Smooth muscle cell (in vitro differentiated cells): ENCODE data around the gene METTL14. TPM values are rescaled to one million over a fixed set of nuclear protein-coding genes. Genes with fewer than 3 reads are reported as not detected.

Source experiments
- DNase-seq: peaks from one replicate; lab custom pipeline; 2025; ENCODE audit not compliant: unreplicated experiment; lab: John Stamatoyannopoulos, UW
- H2AFZ ChIP-seq: fragments of 200-600 bp; sonication (generic); 2 replicates; pipeline ENCODE4 v1.6.0; 2016; ENCODE audit warnings: antibody characterized with exemption, low read depth, mild to moderate bottlenecking
- H3F3A ChIP-seq: fragments of 200-600 bp; sonication (generic); 2 replicates; pipeline ENCODE4 v1.6.0; 2017; ENCODE audit warnings: antibody characterized with exemption, low read depth
- H3K27ac ChIP-seq: fragments of 200-600 bp; sonication (generic); 2 replicates; pipeline ENCODE4 v1.5.1; 2016; ENCODE audit warnings: low read depth, mild to moderate bottlenecking
- H3K27me3 ChIP-seq: fragments of 200-600 bp; sonication (generic); 2 replicates; pipeline ENCODE4 v1.6.1; 2016; ENCODE audit warnings: low read depth, mild to moderate bottlenecking
- H3K36me3 ChIP-seq: fragments of 200-600 bp; sonication (generic); 2 replicates; pipeline ENCODE4 v1.5.1; 2016; ENCODE audit warnings: low read depth
- H3K4me1 ChIP-seq: fragments of 200-600 bp; sonication (generic); 2 replicates; pipeline ENCODE4 v1.5.1; 2016; ENCODE audit warnings: low read depth
- H3K4me2 ChIP-seq: fragments of 200-600 bp; sonication (generic); 2 replicates; pipeline ENCODE4 v1.6.0; 2016; ENCODE audit warnings: mild to moderate bottlenecking
- H3K4me3 ChIP-seq: fragments of 200-600 bp; sonication (generic); 2 replicates; pipeline ENCODE4 v1.5.1; 2016; ENCODE audit warnings: mild to moderate bottlenecking
- H3K79me2 ChIP-seq: fragments of 200-600 bp; sonication (generic); 2 replicates; pipeline ENCODE4 v1.6.0; 2016; ENCODE audit warnings: low read depth, mild to moderate bottlenecking
- H3K9ac ChIP-seq: fragments of 200-600 bp; sonication (generic); 2 replicates; pipeline ENCODE4 v1.6.0; 2016; ENCODE audit warnings: low read depth
- H3K9me3 ChIP-seq: fragments of 200-600 bp; sonication (generic); replicated peaks from 2 replicates; pipeline ENCODE4 v1.5.1; 2016; ENCODE audit warnings: low read depth
- H4K20me1 ChIP-seq: fragments of 200-600 bp; sonication (generic); 2 replicates; pipeline ENCODE4 v1.6.0; 2016; ENCODE audit warnings: low read depth
- WGBS: methylation state at CpG from one replicate; pipeline ENCODE4 v1.1.7; 2016; ENCODE audit warnings: low lambda C conversion rate; 5-methylcytosine and 5-hydroxymethylcytosine counted together
- polyA plus RNA-seq: library from polyadenylated mRNA; unstranded; fragments of >200 nt; fragmentation: Nextera tagmentation; extraction: Ambion mirVana; gene quantifications from 2 replicates; pipeline ENCODE4 v1.2.1, GENCODE V29; 2016
- total RNA-seq: library from RNA; depleted of rRNA; stranded (reverse); fragments of >200 nt; gene quantifications from 2 replicates; pipeline ENCODE4 v1.2.3, GENCODE V29; 2014
- TF ChIP-seq, protein P1 (sequence below): fragments of 200-600 bp; sonication (generic); IDR thresholded peaks from 2 replicates; pipeline ENCODE4 v1.5.1; 2017; ENCODE audit warnings: borderline replicate concordance, mild to moderate bottlenecking, antibody characterized with exemption; ENCODE audit not compliant: insufficient read depth, poor library complexity, severe bottlenecking

METTL14 gene
- total and polyA plus RNA-seq, 2 experiments from 2014 or later, result 22.4 to 31.8 TPM

- peaks cover 26% of the 10 kb centered on the region for H3F3A ChIP-seq
- peaks cover 3% of the 10 kb centered on the region for H3K79me2 ChIP-seq
- 67% methylated on average over 6 of the region's 6 CpGs for WGBS
- H3K36me3 ChIP-seq, result peaks cover 53% of the 10 kb centered on the region
- TF ChIP-seq, protein P1, sequence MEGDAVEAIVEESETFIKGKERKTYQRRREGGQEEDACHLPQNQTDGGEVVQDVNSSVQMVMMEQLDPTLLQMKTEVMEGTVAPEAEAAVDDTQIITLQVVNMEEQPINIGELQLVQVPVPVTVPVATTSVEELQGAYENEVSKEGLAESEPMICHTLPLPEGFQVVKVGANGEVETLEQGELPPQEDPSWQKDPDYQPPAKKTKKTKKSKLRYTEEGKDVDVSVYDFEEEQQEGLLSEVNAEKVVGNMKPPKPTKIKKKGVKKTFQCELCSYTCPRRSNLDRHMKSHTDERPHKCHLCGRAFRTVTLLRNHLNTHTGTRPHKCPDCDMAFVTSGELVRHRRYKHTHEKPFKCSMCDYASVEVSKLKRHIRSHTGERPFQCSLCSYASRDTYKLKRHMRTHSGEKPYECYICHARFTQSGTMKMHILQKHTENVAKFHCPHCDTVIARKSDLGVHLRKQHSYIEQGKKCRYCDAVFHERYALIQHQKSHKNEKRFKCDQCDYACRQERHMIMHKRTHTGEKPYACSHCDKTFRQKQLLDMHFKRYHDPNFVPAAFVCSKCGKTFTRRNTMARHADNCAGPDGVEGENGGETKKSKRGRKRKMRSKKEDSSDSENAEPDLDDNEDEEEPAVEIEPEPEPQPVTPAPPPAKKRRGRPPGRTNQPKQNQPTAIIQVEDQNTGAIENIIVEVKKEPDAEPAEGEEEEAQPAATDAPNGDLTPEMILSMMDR, result no peak
- no peak overlapping the region for H3K4me3 ChIP-seq
- peak overlapping the region; percentile 82 for H3K27ac ChIP-seq
- DNase-seq, result no peak
- H4K20me1 ChIP-seq, result peaks cover 85% of the 10 kb centered on the region
- H3K4me1 ChIP-seq, result no peaks in the 10 kb centered on the region
- H3K4me2 ChIP-seq, result no peak overlapping the region
- H2AFZ ChIP-seq, result no peak overlapping the region
- H3K9ac ChIP-seq, result no peak overlapping the region
- no peaks in the 10 kb centered on the region for H3K9me3 ChIP-seq
- no peaks in the 10 kb centered on the region for H3K27me3 ChIP-seq
These were observed 56.2 kb downstream of the METTL14 start for GRCh38 chr4:118741301-118741855.

- Histone ChIP-seq H3K27me3 (no peaks in the 10 kb centered on the region), H3K4me3 (no peak overlapping the region), H3K9me3 (no peaks in the 10 kb centered on the region), H3F3A (peaks cover 33% of the 10 kb centered on the region), H3K4me1 (no peaks in the 10 kb centered on the region), H4K20me1 (peaks cover 85% of the 10 kb centered on the region), H3K9ac (no peak overlapping the region), H3K4me2 (no peak overlapping the region), H2AFZ (no peak overlapping the region), H3K27ac (peak overlapping the region; percentile 82), H3K79me2 (no peaks in the 10 kb centered on the region), H3K36me3 (peaks cover 47% of the 10 kb centered on the region)
- TF ChIP-seq, protein P1, result no peak
- no peak for DNase-seq
These were observed 56.9 kb downstream of the METTL14 start for GRCh38 chr4:118742050-118742449.

GRCh38 chr4:118743867-118744266 is 58.7 kb downstream of the METTL14 start:
- WGBS, result 37% methylated on average over 4 of the region's 4 CpGs
- Histone ChIP-seq H3K4me1 (no peaks in the 10 kb centered on the region), H3K9me3 (no peaks in the 10 kb centered on the region), H4K20me1 (peaks cover 86% of the 10 kb centered on the region), H3K9ac (peak overlapping the region; percentile 59), H3K27ac (peak overlapping the region; percentile 82), H3K27me3 (no peaks in the 10 kb centered on the region), H3K4me2 (no peak overlapping the region), H3K4me3 (no peak overlapping the region), H3K79me2 (no peaks in the 10 kb centered on the region), H3K36me3 (peaks cover 40% of the 10 kb centered on the region), H3F3A (peaks cover 35% of the 10 kb centered on the region), H2AFZ (no peak overlapping the region)
- no peak for DNase-seq
- TF ChIP-seq, protein P1, result no peak

DNA sequence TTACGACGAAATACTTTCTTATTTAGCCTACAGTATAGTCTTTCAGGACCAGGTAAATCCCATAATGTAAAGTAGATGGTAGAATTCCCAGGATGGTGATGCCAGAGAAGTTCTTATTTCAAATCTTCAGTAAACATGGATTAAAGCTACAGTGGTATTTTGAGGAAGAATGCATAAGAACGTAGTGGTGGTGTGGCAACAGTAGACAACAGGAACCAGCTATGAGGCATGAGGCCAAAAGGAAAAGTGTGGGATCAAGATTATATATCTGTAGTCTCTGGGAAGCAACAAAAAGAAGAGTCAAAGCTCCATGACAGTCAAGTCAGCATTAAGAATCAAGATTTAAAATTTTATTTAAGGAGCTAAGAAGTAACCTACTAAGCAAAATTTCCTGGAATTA is 60.2 kb downstream of the METTL14 start:
- peaks cover under 1% of the 10 kb centered on the region for H3K79me2 ChIP-seq
- peaks cover 31% of the 10 kb centered on the region for H3K36me3 ChIP-seq
- H3K27ac ChIP-seq, result peak overlapping the region; percentile 82
- 81% methylated on average over 3 of the region's 3 CpGs for WGBS
- no peaks in the 10 kb centered on the region for H3K9me3 ChIP-seq
- peaks cover 40% of the 10 kb centered on the region for H3F3A ChIP-seq
- no peaks in the 10 kb centered on the region for H3K4me1 ChIP-seq
- H2AFZ ChIP-seq, result no peak overlapping the region
- H3K9ac ChIP-seq, result no peak overlapping the region
- H3K4me2 ChIP-seq, result no peak overlapping the region
- no peaks in the 10 kb centered on the region for H3K27me3 ChIP-seq
- TF ChIP-seq, protein P1, result no peak
- DNase-seq, result no peak
- H3K4me3 ChIP-seq, result no peak overlapping the region
- peaks cover 85% of the 10 kb centered on the region for H4K20me1 ChIP-seq
